Measurements from ENCODE around the gene SEMA3A. TPM values are rescaled to one million over a fixed set of nuclear protein-coding genes. Genes with fewer than 3 reads are reported as not detected.
"Not testable (repeated sequence)": the region's sequence is repeated elsewhere in the genome, so short reads cannot be mapped to it uniquely, and the experiment has no call there.

The SEMA3A gene
- total and polyA plus RNA-seq, 8 donors, result 6.1 to 32.5 (median 23.8) TPM

DNA sequence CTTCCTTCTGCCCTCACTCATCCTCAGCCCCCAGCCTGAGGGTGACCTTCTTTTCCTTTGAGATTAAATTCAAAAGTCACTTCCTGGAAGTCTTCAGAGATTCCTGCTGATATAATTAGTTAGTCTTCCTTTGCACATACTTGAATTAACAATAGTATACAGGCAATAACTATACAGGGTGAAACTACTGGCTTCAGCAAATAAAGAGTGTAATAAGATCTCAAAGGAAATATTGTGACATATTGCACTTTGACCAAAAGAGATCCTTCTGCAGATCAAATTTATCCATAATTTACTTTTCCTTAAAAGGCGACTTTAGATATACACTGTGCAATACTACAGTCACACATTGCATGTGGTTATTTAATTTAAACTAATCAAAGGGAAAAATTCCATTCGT is 123.8 kb downstream of the SEMA3A start:
- no peaks in the 10 kb centered on the region for H3K4me1 ChIP-seq
- intact Hi-C loops (cut with DNase I), result no loop called here
- ATAC-seq (no peak), DNase-seq (no peak)
- no peaks in the 10 kb centered on the region for H3K27me3 ChIP-seq
- H3K36me3 ChIP-seq, result no peaks in the 10 kb centered on the region
- no peaks in the 10 kb centered on the region for H3K9me3 ChIP-seq
- H3K4me3 ChIP-seq, result no peak overlapping the region
- TF ChIP-seq, protein P1, sequence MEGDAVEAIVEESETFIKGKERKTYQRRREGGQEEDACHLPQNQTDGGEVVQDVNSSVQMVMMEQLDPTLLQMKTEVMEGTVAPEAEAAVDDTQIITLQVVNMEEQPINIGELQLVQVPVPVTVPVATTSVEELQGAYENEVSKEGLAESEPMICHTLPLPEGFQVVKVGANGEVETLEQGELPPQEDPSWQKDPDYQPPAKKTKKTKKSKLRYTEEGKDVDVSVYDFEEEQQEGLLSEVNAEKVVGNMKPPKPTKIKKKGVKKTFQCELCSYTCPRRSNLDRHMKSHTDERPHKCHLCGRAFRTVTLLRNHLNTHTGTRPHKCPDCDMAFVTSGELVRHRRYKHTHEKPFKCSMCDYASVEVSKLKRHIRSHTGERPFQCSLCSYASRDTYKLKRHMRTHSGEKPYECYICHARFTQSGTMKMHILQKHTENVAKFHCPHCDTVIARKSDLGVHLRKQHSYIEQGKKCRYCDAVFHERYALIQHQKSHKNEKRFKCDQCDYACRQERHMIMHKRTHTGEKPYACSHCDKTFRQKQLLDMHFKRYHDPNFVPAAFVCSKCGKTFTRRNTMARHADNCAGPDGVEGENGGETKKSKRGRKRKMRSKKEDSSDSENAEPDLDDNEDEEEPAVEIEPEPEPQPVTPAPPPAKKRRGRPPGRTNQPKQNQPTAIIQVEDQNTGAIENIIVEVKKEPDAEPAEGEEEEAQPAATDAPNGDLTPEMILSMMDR (IDR thresholded peaks at IDR 0.05), result no peak
- H3K27ac ChIP-seq, result no peak overlapping the region

DNA sequence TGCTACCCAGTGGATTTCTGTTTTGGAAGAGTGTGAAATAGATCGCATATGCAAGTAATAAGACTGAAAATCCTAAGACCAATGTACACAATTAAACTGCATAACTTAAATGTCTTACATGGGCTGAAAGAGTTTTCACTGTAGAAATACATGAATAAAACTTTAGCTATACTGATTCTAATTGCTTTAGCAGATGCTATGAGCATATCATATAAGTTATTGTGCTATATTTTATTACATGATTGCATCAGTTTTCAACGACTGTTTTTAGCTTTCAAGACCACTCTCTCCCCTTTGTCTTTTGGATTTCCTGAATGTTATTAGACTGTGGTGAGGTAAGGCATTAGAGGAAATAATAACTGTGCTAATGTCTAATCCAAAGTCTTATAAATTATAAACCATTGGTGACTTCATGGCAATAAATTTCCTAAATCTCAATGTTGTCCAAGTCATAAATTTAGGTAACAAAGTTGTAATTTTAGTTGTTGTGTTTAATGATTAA is 124.5 kb downstream of the SEMA3A start:
- ATAC-seq, result no peak

DNA sequence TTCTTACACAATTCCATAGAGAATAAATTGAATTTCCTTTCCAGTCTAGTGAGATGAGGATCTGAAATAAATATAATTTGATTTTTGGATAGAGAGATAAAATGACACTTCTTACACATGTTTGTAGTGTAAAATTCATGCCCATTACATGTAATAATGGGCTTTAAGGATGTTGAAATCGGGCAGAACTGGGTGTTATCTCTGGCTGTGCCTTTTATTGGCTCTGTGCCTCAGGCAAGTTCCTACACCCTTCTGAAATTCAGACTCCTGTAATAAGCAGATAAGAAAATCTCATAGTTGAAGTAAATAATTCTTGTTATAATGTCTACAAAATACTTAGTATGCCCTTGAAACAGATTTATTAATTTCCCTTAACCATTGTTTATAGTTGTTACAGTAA is 125.6 kb downstream of the SEMA3A start:
- Histone ChIP-seq H3K27me3 (no peaks in the 10 kb centered on the region), H3K4me3 (no peak overlapping the region), H3K4me1 (no peaks in the 10 kb centered on the region), H3K27ac (no peak overlapping the region), H3K36me3 (no peaks in the 10 kb centered on the region), H3K9me3 (no peaks in the 10 kb centered on the region)
- TF ChIP-seq, protein P1 (IDR thresholded peaks at IDR 0.05), result no peak
- intact Hi-C loops (cut with DNase I), result no loop called here
- ATAC-seq (no peak), DNase-seq (no peak)

More for the DNA sequence above, 124.5 kb downstream of the SEMA3A start:
- no peaks in the 10 kb centered on the region for H3K9me3 ChIP-seq
- no peaks in the 10 kb centered on the region for H3K27me3 ChIP-seq
- DNase-seq, result no peak
- intact Hi-C loops (cut with DNase I), result no loop called here
- H3K36me3 ChIP-seq, result no peaks in the 10 kb centered on the region
- no peak overlapping the region for H3K27ac ChIP-seq
- TF ChIP-seq, protein P1 (IDR thresholded peaks at IDR 0.05), result no peak
- no peaks in the 10 kb centered on the region for H3K4me1 ChIP-seq
- no peak overlapping the region for H3K4me3 ChIP-seq

DNA sequence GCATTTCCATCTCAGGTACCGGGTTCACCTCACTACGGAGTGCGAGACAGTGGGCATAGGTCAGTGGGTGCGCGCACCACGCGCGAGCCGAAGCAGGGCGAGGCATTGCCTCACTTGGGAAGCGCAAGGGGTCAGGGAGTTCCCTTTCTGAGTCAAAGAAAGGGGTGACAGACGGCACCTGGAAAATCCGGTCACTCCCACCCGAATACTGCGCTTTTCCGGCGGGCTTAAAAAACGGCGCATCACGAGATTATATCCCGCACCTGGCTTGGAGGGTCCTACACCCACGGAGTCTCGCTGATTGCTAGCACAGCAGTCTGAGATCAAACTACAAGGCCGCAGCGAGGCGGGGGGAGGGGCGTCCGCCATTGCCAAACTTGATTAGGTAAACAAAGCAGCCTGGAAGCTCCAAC is 132.1 kb downstream of the SEMA3A start:
- H3K4me3 ChIP-seq; H3K36me3 ChIP-seq; ATAC-seq; H3K4me1 ChIP-seq; H3K27ac ChIP-seq; H3K27me3 ChIP-seq; H3K9me3 ChIP-seq; intact Hi-C loops (cut with DNase I): not testable (repeated sequence)
- DNase-seq, result peak in 1 of 4 donors; percentile 28

DNA sequence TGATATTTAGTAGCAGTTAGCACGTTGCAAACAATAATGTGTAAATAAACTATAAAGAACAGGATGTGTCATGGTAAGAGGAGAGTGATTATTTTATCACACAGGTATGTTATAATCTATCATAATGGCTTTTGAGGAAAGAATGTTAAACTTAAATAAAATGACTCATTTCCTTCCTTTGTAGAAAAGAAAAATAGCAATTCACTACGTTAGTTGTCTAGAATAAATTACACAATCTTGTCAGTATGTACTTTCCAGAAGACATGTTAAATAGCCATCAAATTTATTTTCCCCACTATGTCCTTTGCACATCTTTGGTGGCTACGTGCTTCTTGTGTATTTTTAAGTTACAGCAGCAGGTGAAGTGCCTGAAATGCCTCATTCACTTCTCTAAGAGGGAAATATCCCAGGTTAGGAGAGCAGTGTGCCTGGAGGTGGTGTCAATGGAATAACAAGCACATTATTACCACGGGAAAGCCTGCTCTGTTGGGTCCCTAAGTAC is 133.8 kb downstream of the SEMA3A start:
- ATAC-seq, result peak; percentile 69
- Histone ChIP-seq H3K9me3 (no peaks in the 10 kb centered on the region), H3K27me3 (no peaks in the 10 kb centered on the region), H3K4me3 (no peak overlapping the region), H3K4me1 (no peaks in the 10 kb centered on the region), H3K27ac (no peak overlapping the region), H3K36me3 (no peaks in the 10 kb centered on the region)
- intact Hi-C loops (cut with DNase I), result no loop called here
- DNase-seq, result no peak
- TF ChIP-seq, protein P1 (IDR thresholded peaks at IDR 0.05), result no peak

DNA sequence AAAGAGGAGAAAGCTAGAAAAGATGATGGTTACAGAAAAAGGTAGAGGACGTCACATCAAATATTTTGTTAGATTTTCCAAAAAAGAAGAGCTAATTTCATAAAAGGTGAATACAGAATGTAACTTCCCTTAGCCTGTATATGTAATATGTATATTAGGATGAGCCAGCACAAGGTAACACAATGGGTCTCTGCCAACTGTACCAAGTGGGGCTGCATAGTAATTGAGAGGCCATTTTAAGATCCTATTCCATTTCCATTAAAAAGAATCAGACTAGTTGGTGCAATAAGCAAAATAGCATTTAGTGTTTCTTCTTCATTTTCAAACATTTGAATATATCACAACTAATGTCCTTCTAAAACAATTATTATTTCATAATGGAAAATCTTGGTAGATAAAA is 134.6 kb downstream of the SEMA3A start:
- Histone ChIP-seq H3K27ac (no peak overlapping the region), H3K4me3 (no peak overlapping the region), H3K27me3 (no peaks in the 10 kb centered on the region), H3K9me3 (no peaks in the 10 kb centered on the region), H3K36me3 (no peaks in the 10 kb centered on the region), H3K4me1 (no peaks in the 10 kb centered on the region)
- TF ChIP-seq, protein P1 (IDR thresholded peaks at IDR 0.05), result no peak
- intact Hi-C loops (cut with DNase I), result no loop called here
- no peak for ATAC-seq
- DNase-seq, result no peak
